H1 (cell line): ENCODE data around the gene TCAF1. TPM values are rescaled to one million over a fixed set of nuclear protein-coding genes. Genes with fewer than 3 reads are reported as not detected.

Experiments
- CTCF ChIA-PET: fragments of 300-600 bp; sonication (Branson Sonifier 250); formaldehyde crosslinking; loops from one replicate; lab custom pipeline; 2021; ENCODE audit not compliant: partially characterized antibody; lab: Charles Lee
- POLR2A ChIA-PET: fragments of 300-600 bp; sonication (Branson Sonifier 250); formaldehyde crosslinking; loops from one replicate; lab custom pipeline; 2021; ENCODE audit warnings: inconsistent platforms; ENCODE audit not compliant: partially characterized antibody; lab: Charles Lee
- DNase-seq, 2 experiments: peaks; one replicate each; pipeline versions ENCODE4 v3.0.0 to v3.0.0-alpha.2; 2010 to 2022; ENCODE audit warnings: low spot score in 2 of 2, low read depth in 1 of 2, mixed read lengths in 1 of 2
- FAIRE-seq: peaks from 2 replicates; lab custom pipeline; 2011; peaks lifted over from hg19 to GRCh38; lab: Jason Lieb, UNC
- H2AFZ ChIP-seq: 2 replicates; pipeline ENCODE4 v1.8.1; 2012; ENCODE audit warnings: low read length, inconsistent platforms
- H2AK5ac ChIP-seq: 2 replicates; pipeline ENCODE4 v1.6.1; 2013; ENCODE audit warnings: low read depth, low read length
- H2BK120ac ChIP-seq: replicated peaks from 2 replicates; pipeline ENCODE3; 2013; ENCODE audit warnings: low read depth, low read length, inconsistent platforms
- H2BK12ac ChIP-seq: 2 replicates; pipeline ENCODE4 v1.6.1; 2013; ENCODE audit warnings: low read depth, low read length
- H2BK15ac ChIP-seq: 2 replicates; pipeline ENCODE4 v1.6.1; 2013; ENCODE audit warnings: low read length
- H2BK20ac ChIP-seq: 2 replicates; pipeline ENCODE4 v1.6.1; 2013; ENCODE audit warnings: low read length
- H2BK5ac ChIP-seq: 2 replicates; pipeline ENCODE4 v1.6.1; 2013; ENCODE audit warnings: low read depth, low read length
- H3K14ac ChIP-seq: 2 replicates; pipeline ENCODE4 v1.6.1; 2013; ENCODE audit warnings: inconsistent platforms; ENCODE audit not compliant: insufficient read length
- H3K18ac ChIP-seq: 2 replicates; pipeline ENCODE4 v1.6.1; 2013; ENCODE audit warnings: low read length; ENCODE audit errors: extremely low read depth
- H3K23ac ChIP-seq: 2 replicates; pipeline ENCODE4 v1.6.1; 2013; ENCODE audit warnings: inconsistent platforms; ENCODE audit not compliant: insufficient read length
- H3K23me2 ChIP-seq: 2 replicates; pipeline ENCODE4 v1.6.1; 2013; ENCODE audit warnings: low read depth, low read length
- H3K27ac ChIP-seq: 2 replicates; pipeline ENCODE4 v1.6.1; 2011; ENCODE audit warnings: low read depth, low read length, inconsistent platforms
- H3K27me3 ChIP-seq, 4 experiments: replicated peaks in 1 of 4; 1 replicate in 1 of 4; 2 replicates in 3 of 4; pipeline versions ENCODE4 v1.6.1 to v1.8.1; 2011 to 2013; ENCODE audit warnings: low read length in 3 of 4, mild to moderate bottlenecking in 3 of 4, inconsistent platforms in 2 of 4, mixed read lengths in 2 of 4, moderate library complexity in 1 of 4; ENCODE audit not compliant: control insufficient read depth in 3 of 4, insufficient read depth in 3 of 4; ENCODE audit errors: extremely low read depth in 1 of 4
- H3K36me3 ChIP-seq, 4 experiments: 2 replicates each; pipeline versions ENCODE4 v1.6.1 to v1.8.1; 2011 to 2013; ENCODE audit warnings: mild to moderate bottlenecking in 4 of 4, low read length in 3 of 4, moderate library complexity in 2 of 4, control low read depth in 1 of 4, inconsistent platforms in 1 of 4; ENCODE audit not compliant: insufficient read depth in 4 of 4, control insufficient read depth in 2 of 4
- H3K4ac ChIP-seq: replicated peaks from 2 replicates; pipeline ENCODE3; 2013; ENCODE audit warnings: low read length, low read depth, mixed read lengths, inconsistent platforms; ENCODE audit not compliant: insufficient read length
- H3K4me1 ChIP-seq, 4 experiments: replicated peaks in 1 of 4; 1 replicate in 1 of 4; 2 replicates in 3 of 4; pipeline versions ENCODE4 v1.6.1 to v1.8.1; 2011 to 2013; ENCODE audit warnings: low read length in 3 of 4, inconsistent platforms in 2 of 4, mixed read lengths in 1 of 4; ENCODE audit not compliant: insufficient read depth in 4 of 4, control insufficient read depth in 3 of 4
- H3K4me2 ChIP-seq, 2 experiments: 2 replicates each; pipeline versions ENCODE4 v1.6.1 to v1.8.1; 2011 to 2013; ENCODE audit warnings: low read depth in 2 of 2, low read length in 2 of 2, control low read depth in 1 of 2, inconsistent platforms in 1 of 2, mild to moderate bottlenecking in 1 of 2; ENCODE audit not compliant: insufficient read depth in 1 of 2
- H3K4me3 ChIP-seq, 4 experiments: fragments of 200-600, 300-600 bp in 1 of 4; sonication (generic), shearing (Covaris generic), sonication (Bioruptor Twin) in 1 of 4; 2 replicates each; pipeline versions ENCODE4 v1.5.1 to v1.8.1; 2011 to 2016; ENCODE audit warnings: low read length in 4 of 4, low read depth in 3 of 4, control low read depth in 2 of 4, inconsistent platforms in 2 of 4, mild to moderate bottlenecking in 2 of 4, mixed read lengths in 1 of 4, moderate library complexity in 1 of 4; ENCODE audit not compliant: insufficient read depth in 2 of 4; ENCODE audit errors: extremely low read depth in 1 of 4
- H3K56ac ChIP-seq: replicated peaks from 2 replicates; pipeline ENCODE3; 2013; ENCODE audit warnings: low read depth, mild to moderate bottlenecking, mixed read lengths, low read length, inconsistent platforms; ENCODE audit not compliant: insufficient read length
- H3K79me1 ChIP-seq: 2 replicates; pipeline ENCODE4 v1.6.1; 2013; ENCODE audit warnings: low read depth, low read length, control low read depth
- H3K79me2 ChIP-seq, 2 experiments: 2 replicates each; pipeline versions ENCODE4 v1.6.1 to v1.8.1; 2012 to 2013; ENCODE audit warnings: low read length in 2 of 2, mild to moderate bottlenecking in 2 of 2, inconsistent platforms in 1 of 2; ENCODE audit not compliant: insufficient read depth in 2 of 2, control insufficient read depth in 1 of 2
- H3K9ac ChIP-seq, 4 experiments: replicated peaks in 1 of 4; 1 replicate in 1 of 4; 2 replicates in 3 of 4; pipeline versions ENCODE4 v1.6.1 to v1.8.1; 2011 to 2013; ENCODE audit warnings: low read depth in 3 of 4, low read length in 3 of 4, control low read depth in 2 of 4, mild to moderate bottlenecking in 2 of 4, moderate library complexity in 2 of 4, inconsistent platforms in 1 of 4; ENCODE audit errors: extremely low read depth in 1 of 4
- H3K9me3 ChIP-seq, 2 experiments: 2 replicates each; pipeline versions ENCODE4 v1.6.1 to v1.8.1; 2012 to 2013; ENCODE audit warnings: mild to moderate bottlenecking in 2 of 2, moderate library complexity in 2 of 2, control low read depth in 1 of 2, inconsistent platforms in 1 of 2, low read depth in 1 of 2, low read length in 1 of 2, mixed read lengths in 1 of 2; ENCODE audit not compliant: insufficient read depth in 2 of 2
- H4K20me1 ChIP-seq, 2 experiments: replicated peaks in 1 of 2; 2 replicates each; pipeline versions ENCODE3 to v1.8.1; 2011 to 2013; ENCODE audit warnings: inconsistent platforms in 2 of 2, low read length in 2 of 2, mild to moderate bottlenecking in 1 of 2; ENCODE audit not compliant: insufficient read depth in 2 of 2, control insufficient read depth in 1 of 2
- H4K5ac ChIP-seq: 2 replicates; pipeline ENCODE4 v1.6.1; 2013; ENCODE audit warnings: low read length, low read depth, mixed read lengths, inconsistent platforms; ENCODE audit not compliant: insufficient read length
- H4K8ac ChIP-seq: 2 replicates; pipeline ENCODE4 v1.8.0; 2013; ENCODE audit warnings: mild to moderate bottlenecking, moderate library complexity, low read length, inconsistent platforms; ENCODE audit not compliant: insufficient read depth; ENCODE audit errors: extremely low read depth
- H4K91ac ChIP-seq: replicated peaks from 2 replicates; pipeline ENCODE3; 2013; ENCODE audit warnings: low read length, mixed read lengths, inconsistent platforms; ENCODE audit not compliant: insufficient read length
- CTCF ChIP-seq, 3 experiments: IDR thresholded peaks; 1 replicate in 2 of 3; 2 replicates in 1 of 3; pipeline versions ENCODE4 v1.5.1 to v1.6.1; 2011; ENCODE audit warnings: low read length in 3 of 3, mild to moderate bottlenecking in 3 of 3, inconsistent platforms in 2 of 3, low read depth in 1 of 3, moderate library complexity in 1 of 3; ENCODE audit not compliant: insufficient read depth in 1 of 3; ENCODE audit errors: control extremely low read depth in 1 of 3
- E2F6 ChIP-seq: IDR thresholded peaks from 2 replicates; pipeline ENCODE4 v1.6.1; 2012; ENCODE audit warnings: inconsistent platforms
- EGR1 ChIP-seq: IDR thresholded peaks from 2 replicates; pipeline ENCODE4 v1.6.1; 2011; ENCODE audit warnings: low read depth, low read length, borderline replicate concordance
- EZH2 ChIP-seq: fragments of 200-600 bp; sonication (generic); IDR thresholded peaks from 2 replicates; pipeline ENCODE4 v1.7.1; 2012; ENCODE audit warnings: low read depth, mild to moderate bottlenecking, moderate library complexity, low read length, inconsistent platforms; ENCODE audit not compliant: severe bottlenecking
- KDM4A ChIP-seq: IDR thresholded peaks from one replicate; pipeline ENCODE4 v1.7.1; 2012; ENCODE audit warnings: low read depth, mild to moderate bottlenecking, moderate library complexity, low read length, inconsistent platforms; ENCODE audit not compliant: severe bottlenecking
- KDM5A ChIP-seq: fragments of 200-600 bp; IDR thresholded peaks from 2 replicates; pipeline ENCODE4 v1.7.1; 2012; ENCODE audit warnings: mild to moderate bottlenecking, low read length, inconsistent platforms, mixed read lengths
- MAFK ChIP-seq: IDR thresholded peaks from 2 replicates; pipeline ENCODE4 v1.6.1; 2012; ENCODE audit warnings: low read depth, mild to moderate bottlenecking, improper control_type of control experiment, low read length
- NRF1 ChIP-seq: IDR thresholded peaks from 2 replicates; pipeline ENCODE4 v1.6.1; 2011; ENCODE audit warnings: mild to moderate bottlenecking, low read depth, low read length, improper control_type of control experiment
- SIX5 ChIP-seq: IDR thresholded peaks from 2 replicates; pipeline ENCODE4 v1.6.1; 2011; ENCODE audit warnings: mild to moderate bottlenecking, low read depth, low read length
- SP1 ChIP-seq: IDR thresholded peaks from 2 replicates; pipeline ENCODE4 v1.6.1; 2011; ENCODE audit warnings: low read depth, low read length
- SUZ12 ChIP-seq: fragments of 200-600 bp; sonication (generic); IDR thresholded peaks from 2 replicates; pipeline ENCODE4 v1.6.1; 2012; ENCODE audit warnings: mild to moderate bottlenecking, inconsistent platforms, low read length, moderate library complexity, mixed read lengths
- TBP ChIP-seq: IDR thresholded peaks from 2 replicates; pipeline ENCODE4 v1.6.1; 2011; ENCODE audit warnings: low read depth, low read length, improper control_type of control experiment
- TCF12 ChIP-seq: IDR thresholded peaks from 2 replicates; pipeline ENCODE4 v1.6.1; 2011; ENCODE audit warnings: low read depth, mild to moderate bottlenecking, low read length
- polyA plus RNA-seq, 7 experiments: library from polyadenylated mRNA; depleted of rRNA in 3 of 7; stranded (reverse) in 5 of 7; unstranded in 2 of 7; fragments of >200 nt in 5 of 7; fragments of 200-250 nt in 2 of 7; gene quantifications; 1 replicate in 5 of 7; 2 replicates in 1 of 7; 4 replicates in 1 of 7; pipeline versions ENCODE4 v1.2.1 to v1.2.3, GENCODE V29; 2011 to 2013; ENCODE audit warnings: missing spikeins in 2 of 7, mixed read lengths in 2 of 7
- total RNA-seq: library from RNA; stranded (reverse); fragmentation: NEBNext Ultra II Directional; extraction: Animal tissue kit (Norgen Biotek cat#: 25700); gene quantifications from 2 replicates; pipeline ENCODE4 v1.2.1, GENCODE V29; 2021

TCAF1 gene
- total and polyA plus RNA-seq, 2 of the 8 experiments (the other 6 are each of a cell fraction or from before 2014, with no cell fraction given): 9.6 to 28.0 TPM

GRCh38 chr7:143931739-143932138 lies 29.8 kb upstream of the TCAF1 start:
- H3K79me1 ChIP-seq: no peaks in the 10 kb centered on the region
- H3K56ac ChIP-seq: no peak overlapping the region
- no peak overlapping the region for H2BK12ac ChIP-seq
- H3K4me3 ChIP-seq: no peak overlapping the region
- H3K9me3 ChIP-seq: no peaks in the 10 kb centered on the region
- no peaks in the 10 kb centered on the region for H3K4me1 ChIP-seq
- ChIA-PET POLR2A (no interaction called here), CTCF (interaction anchor here (0.6 kb wide), 1 partner anchor 708 kb away, joined by 3 read pairs; no protein-coding TSS in a partner anchor)
- H3K9ac ChIP-seq: no peak overlapping the region
- no peak overlapping the region for H4K5ac ChIP-seq
- H2BK15ac ChIP-seq: no peak overlapping the region
- no peaks in the 10 kb centered on the region for H3K27me3 ChIP-seq
- no peak overlapping the region for H4K91ac ChIP-seq
- H2BK5ac ChIP-seq: no peak overlapping the region
- no peak overlapping the region for H2BK120ac ChIP-seq
- no peaks in the 10 kb centered on the region for H3K79me2 ChIP-seq
- H3K27ac ChIP-seq: no peak overlapping the region
- H3K14ac ChIP-seq: no peak overlapping the region
- no peak overlapping the region for H3K18ac ChIP-seq
- no peak overlapping the region for H2BK20ac ChIP-seq
- DNase-seq (no peak), FAIRE-seq (no peak)
- no peaks in the 10 kb centered on the region for H4K20me1 ChIP-seq
- no peak overlapping the region for H4K8ac ChIP-seq
- H3K36me3 ChIP-seq: no peaks in the 10 kb centered on the region
- H2AK5ac ChIP-seq: no peak overlapping the region
- no peak overlapping the region for H3K23ac ChIP-seq
- H2AFZ ChIP-seq: no peak overlapping the region
- H3K4ac ChIP-seq: no peak overlapping the region
- H3K4me2 ChIP-seq: no peak overlapping the region
- H3K23me2 ChIP-seq: no peaks in the 10 kb centered on the region
- no peak for TF ChIP-seq NRF1
- no peak for TF ChIP-seq KDM4A
- no peak for TF ChIP-seq SP1
- TF ChIP-seq TBP: no peak
- TF ChIP-seq TCF12: no peak
- TF ChIP-seq SUZ12: no peak
- TF ChIP-seq EGR1: no peak
- no peak for TF ChIP-seq EZH2
- no peak for TF ChIP-seq CTCF (IDR thresholded peaks at IDR 0.05; ENCODE audit: control extremely low read depth in 1 of 3, insufficient read depth in 1 of 3, low read depth in 1 of 3, low read length in 3 of 3)
- no peak for TF ChIP-seq KDM5A
- TF ChIP-seq MAFK: no peak
- no peak for TF ChIP-seq E2F6
- no peak for TF ChIP-seq SIX5
